Stomach (tissue), 9 donors: ENCODE results near the gene SUSD5. TPM values are rescaled to one million over a fixed set of nuclear protein-coding genes. Genes with fewer than 3 reads are reported as not detected.
A peak's percentile ranks its signal among the peaks of the same experiment; 100 is the strongest.

Source experiments
- DNase-seq, 2 donors: peaks; one replicate each; pipeline versions ENCODE4 v3.0.0 to v3.0.0-alpha.2; 2013 to 2019
- H3K27ac ChIP-seq, 5 donors: fragments of 200-600 bp in 4 of 5; sonication (generic) in 4 of 5; one replicate each; pipeline ENCODE4 v1.5.1; 2013 to 2019; ENCODE audit warnings: mild to moderate bottlenecking in 1 of 5, moderate library complexity in 1 of 5
- H3K27me3 ChIP-seq, 3 donors: fragments of 200-600 bp; sonication (generic); one replicate each; pipeline ENCODE4 v1.5.1; 2017 to 2019; ENCODE audit warnings: mixed run types in 1 of 3
- H3K36me3 ChIP-seq, 4 donors: fragments of 200-600 bp; sonication (generic); 1 replicate in 3 of 4; 2 replicates in 1 of 4; pipeline ENCODE4 v1.5.1; 2016 to 2019
- H3K4me1 ChIP-seq, 4 donors: fragments of 200-600 bp; sonication (generic); one replicate each; pipeline ENCODE4 v1.5.1; 2016 to 2019
- H3K4me3 ChIP-seq, 4 donors: fragments of 200-600 bp; sonication (generic) in 3 of 4; one replicate each; pipeline ENCODE4 v1.5.1; 2016 to 2019; ENCODE audit warnings: mild to moderate bottlenecking in 1 of 4
- H3K9me3 ChIP-seq, 4 donors: fragments of 200-600 bp; sonication (generic); one replicate each; pipeline ENCODE4 v1.5.1; 2016 to 2019
- EP300 ChIP-seq: sonication (generic); formaldehyde crosslinking; IDR thresholded peaks from one replicate; pipeline ENCODE4 v1.6.1; 2017; ENCODE audit warnings: antibody characterized with exemption
- POLR2A ChIP-seq, 4 donors: fragments of 450-650 bp; IDR thresholded peaks; one replicate each; pipeline ENCODE4 v1.6.1; 2016; ENCODE audit warnings: antibody characterized with exemption in 4 of 4, control low read depth in 2 of 4, mild to moderate bottlenecking in 1 of 4, moderate library complexity in 1 of 4
- POLR2AphosphoS5 ChIP-seq, 3 donors: sonication (generic); formaldehyde crosslinking; IDR thresholded peaks; one replicate each; pipeline ENCODE4 v1.6.1; 2016; ENCODE audit warnings: antibody characterized with exemption in 3 of 3
- WGBS, 5 donors: extraction: QIAGEN DNeasy Blood & Tissue Kit in 3 of 5; methylation state at CpG; one replicate each; pipeline versions ENCODE4 v1.1.5 to v1.1.7; 2013 to 2018; 5-methylcytosine and 5-hydroxymethylcytosine counted together
- intact Hi-C: fragments of 100-400 bp; cut with DNase I; formaldehyde crosslinking; loops from one replicate; pipeline ENCODE4 v1.15.1; 2023; ENCODE audit warnings: low total_unique reads
- polyA plus RNA-seq, 3 donors: library from polyadenylated mRNA; stranded (reverse); fragments of 200-250 nt; gene quantifications; one replicate each; pipeline ENCODE4 v1.2.3, GENCODE V29; 2013
- total RNA-seq, 5 donors: library from RNA; depleted of rRNA; stranded (reverse); fragments of >200 nt; gene quantifications; one replicate each; pipeline versions ENCODE4 v1.1.0 to v1.2.3, GENCODE V29; 2014 to 2016
- TF ChIP-seq, protein P1 (sequence below), 7 experiments: fragments of 450-650 bp in 4 of 7; fragments of 200-600 bp in 3 of 7; sonication (generic) in 3 of 7; IDR thresholded peaks; one replicate each; pipeline ENCODE4 v1.5.1; 2016 to 2019; ENCODE audit warnings: antibody characterized with exemption in 7 of 7, control low read depth in 2 of 7, mild to moderate bottlenecking in 1 of 7
- donor health status: healthy with polysubstance abuse.
- donor health status: Bipolar disorder and iron deficiency.
- donor health status: healthy.

SUSD5 gene
- total and polyA plus RNA-seq, 8 donors = 0.25 to 4.6 (median 0.58) TPM; not detected in 3

DNA sequence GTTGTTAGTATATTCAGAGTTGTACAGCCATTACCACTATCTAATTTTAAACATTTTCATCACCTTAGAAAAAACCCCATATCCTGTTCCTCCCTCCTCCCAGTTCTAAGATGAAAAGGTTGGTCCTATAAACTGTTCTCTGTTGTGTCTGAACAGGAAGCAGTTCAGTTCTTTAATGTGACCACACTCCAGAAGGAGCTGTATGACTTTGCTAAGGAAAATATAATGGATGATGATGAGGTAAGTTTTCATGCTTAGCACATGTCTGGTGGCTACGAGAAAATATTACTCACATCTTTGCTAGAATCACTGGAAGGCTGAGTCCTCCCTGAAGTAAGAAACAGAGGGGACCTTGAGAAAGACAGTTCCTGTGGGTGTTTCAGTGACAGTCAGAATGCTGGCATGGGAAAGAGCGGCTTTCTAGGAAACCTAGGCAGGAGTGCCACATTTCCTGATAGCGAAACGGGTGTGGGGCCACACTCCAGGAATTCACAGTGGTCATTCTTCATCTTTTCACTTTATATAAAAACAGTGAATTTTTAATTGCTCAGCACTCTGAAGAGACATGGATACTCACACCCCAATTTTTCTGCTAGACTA, 84.5 kb downstream of the SUSD5 start:
- Histone ChIP-seq H3K27me3 (no peaks in the 10 kb centered on the region), H3K9me3 (no peaks in the 10 kb centered on the region), H3K4me3 (no peak overlapping the region), H3K27ac (no peak overlapping the region), H3K4me1 (peaks cover 3 to 20% (median 18%) of the 10 kb centered on the region in 4 donors), H3K36me3 (peaks cover 38 to 84% (median 73%) of the 10 kb centered on the region in 4 donors)
- intact Hi-C loops = loop anchor here (10.0 kb wide), 1 partner anchor 241 kb away; no protein-coding TSS in a partner anchor
- TF ChIP-seq EP300 (no peak), POLR2A (IDR thresholded peaks at IDR 0.05) (no peak), POLR2AphosphoS5 (IDR thresholded peaks at IDR 0.05) (no peak)
- TF ChIP-seq, protein P1, sequence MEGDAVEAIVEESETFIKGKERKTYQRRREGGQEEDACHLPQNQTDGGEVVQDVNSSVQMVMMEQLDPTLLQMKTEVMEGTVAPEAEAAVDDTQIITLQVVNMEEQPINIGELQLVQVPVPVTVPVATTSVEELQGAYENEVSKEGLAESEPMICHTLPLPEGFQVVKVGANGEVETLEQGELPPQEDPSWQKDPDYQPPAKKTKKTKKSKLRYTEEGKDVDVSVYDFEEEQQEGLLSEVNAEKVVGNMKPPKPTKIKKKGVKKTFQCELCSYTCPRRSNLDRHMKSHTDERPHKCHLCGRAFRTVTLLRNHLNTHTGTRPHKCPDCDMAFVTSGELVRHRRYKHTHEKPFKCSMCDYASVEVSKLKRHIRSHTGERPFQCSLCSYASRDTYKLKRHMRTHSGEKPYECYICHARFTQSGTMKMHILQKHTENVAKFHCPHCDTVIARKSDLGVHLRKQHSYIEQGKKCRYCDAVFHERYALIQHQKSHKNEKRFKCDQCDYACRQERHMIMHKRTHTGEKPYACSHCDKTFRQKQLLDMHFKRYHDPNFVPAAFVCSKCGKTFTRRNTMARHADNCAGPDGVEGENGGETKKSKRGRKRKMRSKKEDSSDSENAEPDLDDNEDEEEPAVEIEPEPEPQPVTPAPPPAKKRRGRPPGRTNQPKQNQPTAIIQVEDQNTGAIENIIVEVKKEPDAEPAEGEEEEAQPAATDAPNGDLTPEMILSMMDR (IDR thresholded peaks at IDR 0.05) = no peak
- DNase-seq = no peak
- 58 to 87% (median 70%) methylated on average over 3 to 4 of the region's 4 CpGs for WGBS, 5 donors

GRCh38 chr3:33132019-33132360, 86.6 kb downstream of the SUSD5 start:
- 88 to 100% (median 93%) methylated on average over 1 of the region's 1 CpG for WGBS, 5 donors
- TF ChIP-seq, protein P1 (IDR thresholded peaks at IDR 0.05) = no peak
- TF ChIP-seq POLR2A (IDR thresholded peaks at IDR 0.05) (no peak), POLR2AphosphoS5 (IDR thresholded peaks at IDR 0.05) (no peak), EP300 (no peak)
- Histone ChIP-seq H3K9me3 (no peaks in the 10 kb centered on the region), H3K4me1 (peaks cover 3 to 20% (median 18%) of the 10 kb centered on the region in 4 donors), H3K4me3 (no peak overlapping the region), H3K27me3 (no peaks in the 10 kb centered on the region), H3K27ac (no peak overlapping the region), H3K36me3 (peaks cover 38 to 86% (median 76%) of the 10 kb centered on the region in 4 donors)
- no peak for DNase-seq
- intact Hi-C loops = loop anchor here (10.0 kb wide), 1 partner anchor 243 kb away; no protein-coding TSS in a partner anchor

- Histone ChIP-seq H3K27me3 (no peaks in the 10 kb centered on the region), H3K27ac (no peak overlapping the region), H3K4me3 (no peak overlapping the region), H3K4me1 (peaks cover 3 to 20% (median 18%) of the 10 kb centered on the region in 4 donors), H3K9me3 (no peaks in the 10 kb centered on the region), H3K36me3 (peaks cover 36 to 86% (median 76%) of the 10 kb centered on the region in 4 donors)
- 13 to 27% (median 19%) methylated on average over 6 of the region's 6 CpGs for WGBS, 5 donors
- TF ChIP-seq, protein P1 (IDR thresholded peaks at IDR 0.05) = peak in 5 of 7 experiments; percentile 57 to 70 (median 66)
- no peak for TF ChIP-seq POLR2A (IDR thresholded peaks at IDR 0.05)
- TF ChIP-seq POLR2AphosphoS5 (IDR thresholded peaks at IDR 0.05) = peak in 1 of 3 donors; percentile 6
- peak; percentile 51 to 85 for DNase-seq
- intact Hi-C loops = loop anchor here (10.0 kb wide), 1 partner anchor 243 kb away; no protein-coding TSS in a partner anchor
These were observed 87.1 kb downstream of the SUSD5 start for GRCh38 chr3:33131331-33132018.

DNA sequence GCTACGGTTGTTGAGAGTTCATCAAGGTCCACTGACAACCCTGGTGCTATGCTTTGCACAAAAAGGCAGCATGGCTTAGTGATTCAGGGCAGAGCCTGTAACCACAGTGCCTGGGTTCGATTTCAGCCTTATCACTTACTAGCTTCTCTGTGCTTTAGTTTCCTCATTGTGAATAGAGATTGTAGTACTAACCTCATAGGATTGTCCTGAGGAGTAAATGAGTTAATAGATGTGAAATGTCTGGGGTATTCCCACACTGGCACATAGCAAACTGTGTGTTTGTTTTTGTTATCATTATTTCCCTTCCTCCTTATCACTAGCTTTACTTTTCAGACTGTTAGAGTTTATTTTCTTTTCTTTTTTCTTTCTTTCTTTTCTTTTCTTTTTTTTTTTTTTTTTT, 88.5 kb downstream of the SUSD5 start:
- H3K9me3 ChIP-seq = no peaks in the 10 kb centered on the region
- H3K27me3 ChIP-seq = no peaks in the 10 kb centered on the region
- 30 to 63% (median 42%) methylated on average over 2 of the region's 2 CpGs for WGBS, 5 donors
- intact Hi-C loops = loop anchor here (10.0 kb wide), 1 partner anchor 245 kb away; no protein-coding TSS in a partner anchor
- DNase-seq = no peak
- TF ChIP-seq, protein P1 (IDR thresholded peaks at IDR 0.05) = no peak
- no peak for TF ChIP-seq POLR2AphosphoS5 (IDR thresholded peaks at IDR 0.05)
- no peak for TF ChIP-seq POLR2A (IDR thresholded peaks at IDR 0.05)
- no peak for TF ChIP-seq EP300
- H3K27ac ChIP-seq = no peak overlapping the region
- H3K36me3 ChIP-seq = peaks cover 27 to 85% (median 76%) of the 10 kb centered on the region in 4 donors
- no peak overlapping the region for H3K4me3 ChIP-seq
- peaks cover 3 to 20% (median 18%) of the 10 kb centered on the region in 4 donors for H3K4me1 ChIP-seq
